ENCODE measurements around the gene MADD.

Gene MADD

GRCh38 chr11:47355283-47356128 is 85.6 kb downstream of the MADD start:
- Mint-ChIP-seq H3K4me1 (peaks cover 17% of the 10 kb centered on the region), H3K4me3 (peak overlapping the region; percentile 79), H3K27me3 (ENCODE audit: low read depth, poor library complexity) (peaks cover 8% of the 10 kb centered on the region), H3K36me3 (ENCODE audit: low read depth) (no peaks in the 10 kb centered on the region), H3K9me3 (no peaks in the 10 kb centered on the region), H3K27ac (no peak overlapping the region)
- DNase-seq: peak; percentile 97
- peak; percentile 92 for TF ChIP-seq CTCF (IDR thresholded peaks at IDR 0.05)

GRCh38 chr11:47356129-47356997 is 86.4 kb downstream of the MADD start:
- DNase-seq: no peak
- Mint-ChIP-seq H3K4me3 (no peak overlapping the region), H3K36me3 (ENCODE audit: low read depth) (no peaks in the 10 kb centered on the region), H3K9me3 (no peaks in the 10 kb centered on the region), H3K4me1 (peaks cover 11% of the 10 kb centered on the region), H3K27me3 (ENCODE audit: low read depth, poor library complexity) (peaks cover 8% of the 10 kb centered on the region), H3K27ac (no peak overlapping the region)
- TF ChIP-seq CTCF (IDR thresholded peaks at IDR 0.05): no peak

GRCh38 chr11:47356998-47357329 is 87.0 kb downstream of the MADD start:
- no peak for TF ChIP-seq CTCF (IDR thresholded peaks at IDR 0.05)
- DNase-seq: no peak
- H3K4me3 Mint-ChIP-seq: no peak overlapping the region
- H3K9me3 Mint-ChIP-seq: no peaks in the 10 kb centered on the region
- H3K4me1 Mint-ChIP-seq: peaks cover 11% of the 10 kb centered on the region
- H3K36me3 Mint-ChIP-seq (ENCODE audit: low read depth): no peaks in the 10 kb centered on the region
- H3K27ac Mint-ChIP-seq: no peak overlapping the region
- H3K27me3 Mint-ChIP-seq (ENCODE audit: low read depth, poor library complexity): peaks cover 6% of the 10 kb centered on the region

- H3K27ac Mint-ChIP-seq: no peak overlapping the region
- H3K4me3 Mint-ChIP-seq: no peak overlapping the region
- no peaks in the 10 kb centered on the region for H3K36me3 Mint-ChIP-seq (ENCODE audit: low read depth)
- H3K27me3 Mint-ChIP-seq (ENCODE audit: low read depth, poor library complexity): no peaks in the 10 kb centered on the region
- no peaks in the 10 kb centered on the region for H3K9me3 Mint-ChIP-seq
- TF ChIP-seq CTCF (IDR thresholded peaks at IDR 0.05): no peak
- no peak for DNase-seq
- peaks cover 11% of the 10 kb centered on the region for H3K4me1 Mint-ChIP-seq
Observed at GRCh38 chr11:47357985-47358730, 88.2 kb downstream of the MADD start.

GRCh38 chr11:47358731-47359051 is 88.8 kb downstream of the MADD start:
- Mint-ChIP-seq H3K4me3 (no peak overlapping the region), H3K4me1 (peaks cover 11% of the 10 kb centered on the region), H3K9me3 (no peaks in the 10 kb centered on the region), H3K27ac (no peak overlapping the region), H3K36me3 (ENCODE audit: low read depth) (no peaks in the 10 kb centered on the region), H3K27me3 (ENCODE audit: low read depth, poor library complexity) (no peaks in the 10 kb centered on the region)
- TF ChIP-seq CTCF (IDR thresholded peaks at IDR 0.05): no peak
- DNase-seq: no peak

All from nephron progenitor cell (in vitro differentiated cells).